Measurements from ENCODE around the gene ZKSCAN8. TPM values are rescaled to one million over a fixed set of nuclear protein-coding genes. Genes with fewer than 3 reads are reported as not detected.

ZKSCAN8 gene
- total and polyA plus RNA-seq, 2 donors (not counting 1 experiment from before 2014, with no cell fraction given): 10.9 to 52.8 TPM

DNA sequence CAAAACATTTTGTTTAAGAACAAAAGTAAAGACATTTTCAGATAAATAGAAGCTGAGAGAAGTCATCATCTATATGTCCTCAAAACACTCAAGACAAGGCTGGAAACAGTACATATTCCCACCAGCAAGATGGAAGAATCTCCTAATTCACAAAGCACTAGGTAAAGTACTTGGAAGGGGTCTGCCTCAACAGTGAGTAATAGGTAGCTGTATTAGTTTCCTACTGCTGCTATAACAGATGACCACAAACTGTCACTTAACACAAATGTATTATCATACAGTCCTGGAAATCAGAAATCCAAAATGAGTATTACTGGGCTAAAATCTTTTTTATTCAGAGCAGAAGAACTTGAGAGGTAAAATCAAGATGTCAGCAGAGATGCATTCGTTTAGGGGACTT, 40.6 kb downstream of the ZKSCAN8 start:
- H3K9ac ChIP-seq (ENCODE audit: low read length): no peak overlapping the region
- intact Hi-C loops (cut with micrococcal nuclease): no loop called here
- ATAC-seq (ENCODE audit: low read depth): no peak
- Mint-ChIP-seq H3K4me1 (no peaks in the 10 kb centered on the region), H3K4me3 (no peak overlapping the region), H3K27ac (no peak overlapping the region), H3K9me3 (ENCODE audit: insufficient read depth) (peaks cover 17% of the 10 kb centered on the region), H3K27me3 (peaks cover 23% of the 10 kb centered on the region)
- WGBS (ENCODE audit: insufficient coverage): no CpG with 5 or more reads among the region's 1 CpG
- H3K27ac ChIP-seq (ENCODE audit: low read length in 2 of 2): no peak overlapping the region
- H3K9me3 ChIP-seq (ENCODE audit: control extremely low read depth in 1 of 3, control insufficient read depth in 2 of 3, insufficient read depth in 1 of 3, low read length in 2 of 3): peaks cover 5 to 11% (median 8%) of the 10 kb centered on the region in 3 donors
- no peak overlapping the region for H2AFZ ChIP-seq (ENCODE audit: insufficient read depth, low read depth, low read length, poor library complexity, severe bottlenecking)
- no peaks in the 10 kb centered on the region for H3K36me3 ChIP-seq (replicated peaks in 1 of 2; ENCODE audit: control extremely low read depth in 1 of 2, control insufficient read depth in 1 of 2, extremely low read depth in 1 of 2, insufficient read depth in 2 of 2, low read length in 1 of 2)
- no peak for TF ChIP-seq EZH2 (IDR thresholded peaks at IDR 0.05; ENCODE audit: borderline replicate concordance, insufficient read depth, low read depth, low read length, poor library complexity, severe bottlenecking)
- TF ChIP-seq, protein P1, sequence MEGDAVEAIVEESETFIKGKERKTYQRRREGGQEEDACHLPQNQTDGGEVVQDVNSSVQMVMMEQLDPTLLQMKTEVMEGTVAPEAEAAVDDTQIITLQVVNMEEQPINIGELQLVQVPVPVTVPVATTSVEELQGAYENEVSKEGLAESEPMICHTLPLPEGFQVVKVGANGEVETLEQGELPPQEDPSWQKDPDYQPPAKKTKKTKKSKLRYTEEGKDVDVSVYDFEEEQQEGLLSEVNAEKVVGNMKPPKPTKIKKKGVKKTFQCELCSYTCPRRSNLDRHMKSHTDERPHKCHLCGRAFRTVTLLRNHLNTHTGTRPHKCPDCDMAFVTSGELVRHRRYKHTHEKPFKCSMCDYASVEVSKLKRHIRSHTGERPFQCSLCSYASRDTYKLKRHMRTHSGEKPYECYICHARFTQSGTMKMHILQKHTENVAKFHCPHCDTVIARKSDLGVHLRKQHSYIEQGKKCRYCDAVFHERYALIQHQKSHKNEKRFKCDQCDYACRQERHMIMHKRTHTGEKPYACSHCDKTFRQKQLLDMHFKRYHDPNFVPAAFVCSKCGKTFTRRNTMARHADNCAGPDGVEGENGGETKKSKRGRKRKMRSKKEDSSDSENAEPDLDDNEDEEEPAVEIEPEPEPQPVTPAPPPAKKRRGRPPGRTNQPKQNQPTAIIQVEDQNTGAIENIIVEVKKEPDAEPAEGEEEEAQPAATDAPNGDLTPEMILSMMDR (IDR thresholded peaks at IDR 0.05): no peak
- ChIA-PET POLR2A (no interaction called here), CTCF (interaction anchor here (0.6 kb wide), 1 partner anchor 40 kb away, joined by 3 read pairs; the partner anchor contains the start of gene ZKSCAN8)
- H4K20me1 ChIP-seq (ENCODE audit: control insufficient read depth, insufficient read depth, low read length, poor library complexity, severe bottlenecking): no peaks in the 10 kb centered on the region
- H3K4me3 ChIP-seq (ENCODE audit: control extremely low read depth in 1 of 5, extremely low read depth in 1 of 5, insufficient read depth in 1 of 5, low read depth in 2 of 5, low read length in 4 of 5): no peak overlapping the region
- no peaks in the 10 kb centered on the region for H3K4me1 ChIP-seq (ENCODE audit: control insufficient read depth in 2 of 2, insufficient read depth in 2 of 2, low read length in 2 of 2)
- H3K4me2 ChIP-seq (replicated peaks; ENCODE audit: low read depth, low read length, poor library complexity, severe bottlenecking): no peak overlapping the region
- no peak for DNase-seq
- no peaks in the 10 kb centered on the region for H3K79me2 ChIP-seq (ENCODE audit: control insufficient read depth, insufficient read depth, low read length)
- H3K27me3 ChIP-seq (replicated peaks in 1 of 4; ENCODE audit: control extremely low read depth in 1 of 4, control insufficient read depth in 3 of 4, insufficient read depth in 4 of 4, low read length in 3 of 4): peaks cover 0 to 8% (median 0%) of the 10 kb centered on the region in 4 experiments

DNA sequence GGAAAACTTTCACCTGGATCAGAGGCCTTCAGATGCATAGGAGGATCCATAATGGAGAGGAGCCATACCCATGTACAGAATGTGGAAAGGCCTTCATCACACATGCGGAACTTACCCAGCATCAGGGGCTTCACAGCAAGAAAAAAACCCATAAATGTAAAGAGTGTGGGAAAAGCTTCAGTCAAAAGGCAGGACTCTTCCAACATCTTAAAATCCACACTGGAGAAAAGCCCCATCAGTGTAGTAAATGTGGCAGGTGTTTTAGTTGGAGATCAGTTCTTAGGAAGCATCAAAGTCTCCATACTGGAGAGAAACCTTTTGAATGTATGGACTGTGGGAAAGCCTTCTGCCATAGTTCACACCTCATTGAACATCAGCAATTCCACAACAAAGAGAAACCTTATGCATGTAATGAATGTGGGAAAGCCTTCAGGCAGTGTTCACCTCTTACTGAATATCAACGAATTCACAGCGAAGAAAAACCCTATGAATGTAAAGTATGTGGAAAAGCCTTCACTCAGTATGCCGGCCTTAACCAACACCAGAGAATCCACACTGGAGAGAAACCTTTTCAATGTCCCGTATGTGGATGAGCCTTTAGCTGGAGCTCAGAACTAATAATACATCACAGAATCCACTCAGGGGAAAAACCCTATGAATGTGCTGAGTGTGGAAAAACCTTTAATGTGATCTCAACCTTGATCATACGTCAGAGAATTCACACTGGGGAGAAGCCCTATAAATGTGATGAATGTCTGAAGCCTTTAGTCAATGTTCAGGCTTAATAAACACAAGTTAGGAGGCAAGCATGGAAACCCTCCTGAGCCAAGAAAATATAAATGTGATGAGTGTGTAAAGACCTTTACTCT, 46.7 kb downstream of the ZKSCAN8 start:
- Histone ChIP-seq H3K9me3 (ENCODE audit: control extremely low read depth in 1 of 3, control insufficient read depth in 2 of 3, insufficient read depth in 1 of 3, low read length in 2 of 3) (peaks cover 25 to 47% (median 40%) of the 10 kb centered on the region in 3 donors), H2AFZ (ENCODE audit: insufficient read depth, low read depth, low read length, poor library complexity, severe bottlenecking) (no peak overlapping the region), H3K27ac (ENCODE audit: low read length in 2 of 2) (no peak overlapping the region), H3K36me3 (replicated peaks in 1 of 2; ENCODE audit: control extremely low read depth in 1 of 2, control insufficient read depth in 1 of 2, extremely low read depth in 1 of 2, insufficient read depth in 2 of 2, low read length in 1 of 2) (no peaks in the 10 kb centered on the region), H3K4me1 (ENCODE audit: control insufficient read depth in 2 of 2, insufficient read depth in 2 of 2, low read length in 2 of 2) (no peaks in the 10 kb centered on the region), H4K20me1 (ENCODE audit: control insufficient read depth, insufficient read depth, low read length, poor library complexity, severe bottlenecking) (no peaks in the 10 kb centered on the region), H3K4me2 (replicated peaks; ENCODE audit: low read depth, low read length, poor library complexity, severe bottlenecking) (no peak overlapping the region), H3K4me3 (ENCODE audit: control extremely low read depth in 1 of 5, extremely low read depth in 1 of 5, insufficient read depth in 1 of 5, low read depth in 2 of 5, low read length in 4 of 5) (no peak overlapping the region), H3K27me3 (replicated peaks in 1 of 4; ENCODE audit: control extremely low read depth in 1 of 4, control insufficient read depth in 3 of 4, insufficient read depth in 4 of 4, low read length in 3 of 4) (peaks cover 0 to 11% (median 0%) of the 10 kb centered on the region in 4 experiments), H3K79me2 (ENCODE audit: control insufficient read depth, insufficient read depth, low read length) (no peaks in the 10 kb centered on the region), H3K9ac (ENCODE audit: low read length) (no peak overlapping the region)
- ChIA-PET POLR2A (no interaction called here), CTCF (no interaction called here)
- Mint-ChIP-seq H3K4me1 (no peaks in the 10 kb centered on the region), H3K9me3 (ENCODE audit: insufficient read depth) (peaks cover 30% of the 10 kb centered on the region), H3K27ac (no peak overlapping the region), H3K27me3 (peaks cover 4% of the 10 kb centered on the region), H3K4me3 (no peak overlapping the region)
- DNase-seq (no peak), ATAC-seq (ENCODE audit: low read depth) (no peak)
- 100% methylated on average over 1 of the region's 6 CpGs for WGBS (ENCODE audit: insufficient coverage)
- intact Hi-C loops (cut with micrococcal nuclease): no loop called here
- no peak for TF ChIP-seq EZH2 (IDR thresholded peaks at IDR 0.05; ENCODE audit: borderline replicate concordance, insufficient read depth, low read depth, low read length, poor library complexity, severe bottlenecking)
- TF ChIP-seq, protein P1 (IDR thresholded peaks at IDR 0.05): no peak
